Measurements from ENCODE around the gene XG. TPM values are rescaled to one million over a fixed set of nuclear protein-coding genes. Genes with fewer than 3 reads are reported as not detected.
A peak's percentile ranks its signal among the peaks of the same experiment; 100 is the strongest.

The XG gene
- total and polyA plus RNA-seq, 2 of the 8 experiments (the other 6 are each of a cell fraction or from before 2014, with no cell fraction given) = 0.33 to 0.78 TPM

DNA sequence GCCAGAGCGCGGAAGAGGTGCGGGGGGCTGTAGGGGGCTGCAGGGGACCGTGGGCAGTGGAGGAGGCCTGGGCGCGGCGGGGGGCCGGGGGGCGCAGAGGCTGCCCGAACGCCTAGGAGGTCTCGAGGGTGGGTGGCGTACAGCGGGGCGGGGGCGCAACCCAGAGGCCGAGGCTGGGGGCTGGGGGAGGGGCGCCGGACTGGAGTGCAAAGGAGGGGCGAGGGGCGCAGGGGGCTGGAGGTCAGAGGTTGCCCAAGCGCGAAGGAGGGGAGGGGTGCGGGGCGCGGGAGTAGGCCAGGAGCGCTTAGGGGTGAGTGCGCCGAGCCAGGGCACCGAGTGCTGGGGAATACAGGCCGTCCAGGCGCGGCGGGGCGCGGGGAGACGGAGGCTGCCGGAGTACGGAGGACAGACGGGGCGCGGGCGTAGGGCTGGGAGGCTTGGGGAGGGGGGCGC is 77.1 kb downstream of the XG start (continued):
- TF ChIP-seq CHD7 (IDR thresholded peaks at IDR 0.05; ENCODE audit: insufficient replicate concordance, low read length) (no peak), PHF8 (conservative IDR thresholded peaks at IDR 0.05; ENCODE audit: low read depth, low read length) (0 out of 2 replicates have a peak, but pooled peaks have one; percentile 32)
